Right lobe of liver (tissue), 6 donors: ENCODE measurements around the gene CTNND2. TPM values are rescaled to one million over a fixed set of nuclear protein-coding genes. Genes with fewer than 3 reads are reported as not detected.

ENCODE experiments used
- ATAC-seq, 4 donors: fragments of 200-7000 bp; cut with Tn5 transposase; one replicate each; pipeline ENCODE4 v1.9.1; 2020; ENCODE audit warnings: mild to moderate bottlenecking in 4 of 4, moderate library complexity in 4 of 4
- DNase-seq, 3 donors: peaks; one replicate each; pipeline ENCODE4 v3.0.0-alpha.2; 2020
- H3K27ac ChIP-seq, 3 donors: fragments of 200-600 bp; one replicate each; pipeline ENCODE4 v1.8.0; 2022
- H3K27me3 ChIP-seq, 2 donors: fragments of 200-600 bp; one replicate each; pipeline ENCODE4 v1.8.0; 2022
- H3K36me3 ChIP-seq, 4 donors: fragments of 200-600 bp; sonication (generic) in 1 of 4; one replicate each; pipeline versions ENCODE4 v1.5.1 to v1.8.0; 2017 to 2022; ENCODE audit warnings: control low read depth in 1 of 4
- H3K4me1 ChIP-seq, 4 donors: fragments of 200-600 bp; sonication (generic) in 1 of 4; one replicate each; pipeline versions ENCODE4 v1.5.1 to v1.8.0; 2017 to 2022; ENCODE audit warnings: control low read depth in 1 of 4
- H3K4me3 ChIP-seq, 3 donors: fragments of 200-600 bp; one replicate each; pipeline ENCODE4 v1.8.0; 2022
- H3K9me3 ChIP-seq, 4 donors: fragments of 200-600 bp; sonication (generic) in 1 of 4; one replicate each; pipeline versions ENCODE4 v1.5.1 to v1.8.0; 2017 to 2022; ENCODE audit warnings: control low read depth in 1 of 4
- CTCF ChIP-seq, 4 donors: fragments of 200-600 bp in 3 of 4; fragments of 450-650 bp in 1 of 4; IDR thresholded peaks; one replicate each; pipeline versions ENCODE4 v1.5.1 to v1.8.0; 2016 to 2022; ENCODE audit warnings: antibody characterized with exemption in 4 of 4, mild to moderate bottlenecking in 2 of 4
- POLR2A ChIP-seq: fragments of 450-650 bp; IDR thresholded peaks from one replicate; pipeline ENCODE4 v1.6.1; 2017; ENCODE audit warnings: antibody characterized with exemption, mild to moderate bottlenecking
- WGBS: methylation state at CpG from one replicate; pipeline ENCODE4 v1.1.6; 2018; ENCODE audit warnings: low coverage, low lambda C conversion rate; ENCODE audit not compliant: insufficient coverage; ENCODE audit errors: missing lambda C conversion rate; 5-methylcytosine and 5-hydroxymethylcytosine counted together
- intact Hi-C, 2 donors: fragments of 100-400 bp; cut with DNase I; formaldehyde crosslinking; loops; one replicate each; pipeline versions ENCODE4 v1.11.2 to v1.14.1; 2022
- total RNA-seq, 6 experiments: library from RNA; depleted of rRNA in 2 of 6; stranded (reverse); fragments of >200 nt in 2 of 6; fragmentation: NEBNext Ultra II Directional in 3 of 6; extraction: Animal tissue kit (Norgen Biotek cat#: 25700) in 3 of 6; gene quantifications; one replicate each; pipeline versions ENCODE4 v1.1.0 to v1.2.4, GENCODE V29; 2016 to 2023
- donor health status: DM: no; HTN: yes; CAD: no.
- donor health status: DM: no; HTN: no; CAD: no.
- donor health status: DM: no; HTN: no; CAD: no.
- donor health status: DM: no; HTN: yes; CAD: no.
- donor health status: DM: no; HTN: yes; CAD: no.

The CTNND2 gene
- total RNA-seq, 6 experiments from 2014 or later = 0.06 to 1.5 (median 1.1) TPM

GRCh38 chr5:11378461-11378860, 525.8 kb downstream of the CTNND2 start:
- intact Hi-C loops = no loop called here
- H3K9me3 ChIP-seq = no peaks in the 10 kb centered on the region
- ATAC-seq (no peak), DNase-seq (no peak)
- no peak overlapping the region for H3K27ac ChIP-seq
- H3K27me3 ChIP-seq = no peaks in the 10 kb centered on the region
- no peak for TF ChIP-seq CTCF (IDR thresholded peaks at IDR 0.05)
- TF ChIP-seq POLR2A = no peak
- no peaks in the 10 kb centered on the region for H3K36me3 ChIP-seq
- WGBS = 64% methylated on average over 5 of the region's 5 CpGs
- no peak overlapping the region for H3K4me3 ChIP-seq
- no peaks in the 10 kb centered on the region for H3K4me1 ChIP-seq

- H3K4me1 ChIP-seq = no peaks in the 10 kb centered on the region
- no peak overlapping the region for H3K27ac ChIP-seq
- H3K4me3 ChIP-seq = no peak overlapping the region
- H3K36me3 ChIP-seq = no peaks in the 10 kb centered on the region
- ATAC-seq (no peak), DNase-seq (no peak)
- WGBS = 69% methylated on average over 2 of the region's 2 CpGs
- intact Hi-C loops = no loop called here
- H3K27me3 ChIP-seq = no peaks in the 10 kb centered on the region
- H3K9me3 ChIP-seq = no peaks in the 10 kb centered on the region
- TF ChIP-seq POLR2A = no peak
These were observed 526.4 kb downstream of the CTNND2 start for GRCh38 chr5:11377896-11378295.

GRCh38 chr5:11372191-11372590, 532.1 kb downstream of the CTNND2 start:
- Histone ChIP-seq H3K4me3 (no peak overlapping the region), H3K36me3 (no peaks in the 10 kb centered on the region), H3K4me1 (no peaks in the 10 kb centered on the region), H3K27me3 (no peaks in the 10 kb centered on the region), H3K27ac (no peak overlapping the region), H3K9me3 (no peaks in the 10 kb centered on the region)
- 82% methylated on average over 3 of the region's 3 CpGs for WGBS
- intact Hi-C loops = no loop called here
- no peak for ATAC-seq
- no peak for DNase-seq
- no peak for TF ChIP-seq CTCF (IDR thresholded peaks at IDR 0.05)
- TF ChIP-seq POLR2A = no peak

- H3K36me3 ChIP-seq = no peaks in the 10 kb centered on the region
- intact Hi-C loops = no loop called here
- DNase-seq = no peak
- no peaks in the 10 kb centered on the region for H3K9me3 ChIP-seq
- 27% methylated on average over 1 of the region's 1 CpG for WGBS
- no peak overlapping the region for H3K4me3 ChIP-seq
- no peak overlapping the region for H3K27ac ChIP-seq
- H3K27me3 ChIP-seq = no peaks in the 10 kb centered on the region
- no peak for ATAC-seq
- TF ChIP-seq CTCF (IDR thresholded peaks at IDR 0.05) (no peak), POLR2A (no peak)
- H3K4me1 ChIP-seq = no peaks in the 10 kb centered on the region
These were observed 533.2 kb downstream of the CTNND2 start for GRCh38 chr5:11371021-11371420.

GRCh38 chr5:11364531-11364930, 539.7 kb downstream of the CTNND2 start:
- Histone ChIP-seq H3K4me3 (no peak overlapping the region), H3K36me3 (no peaks in the 10 kb centered on the region), H3K9me3 (no peaks in the 10 kb centered on the region), H3K27me3 (no peaks in the 10 kb centered on the region), H3K27ac (no peak overlapping the region), H3K4me1 (no peaks in the 10 kb centered on the region)
- TF ChIP-seq CTCF (IDR thresholded peaks at IDR 0.05) (no peak), POLR2A (no peak)
- DNase-seq (no peak), ATAC-seq (no peak)
- 71% methylated on average over 4 of the region's 11 CpGs for WGBS
- intact Hi-C loops = no loop called here
